Psoas muscle (tissue), 8 donors: ENCODE data around the gene HBM. TPM values are rescaled to one million over a fixed set of nuclear protein-coding genes. Genes with fewer than 3 reads are reported as not detected.
"Not testable (repeated sequence)": the region's sequence is repeated elsewhere in the genome, so short reads cannot be mapped to it uniquely, and the experiment has no call there.

Experiments used
- ATAC-seq, 4 donors: fragments of 200-7000 bp; cut with Tn5 transposase; one replicate each; pipeline ENCODE4 v1.9.1; 2020; ENCODE audit warnings: moderate library complexity in 3 of 4, mild to moderate bottlenecking in 2 of 4
- DNase-seq, 2 donors: peaks; one replicate each; pipeline ENCODE4 v3.0.0-alpha.2; 2020
- H3K27ac ChIP-seq: fragments of 200-600 bp; one replicate; pipeline ENCODE4 v1.8.0; 2022
- H3K27me3 ChIP-seq, 3 donors: fragments of 200-600 bp in 1 of 3; one replicate each; pipeline versions ENCODE4 v1.6.1 to v1.8.0; 2013 to 2022; ENCODE audit warnings: low read length in 2 of 3, mild to moderate bottlenecking in 2 of 3, moderate library complexity in 1 of 3; ENCODE audit not compliant: insufficient read depth in 3 of 3
- H3K36me3 ChIP-seq, 2 donors: fragments of 200-600 bp in 1 of 2; one replicate each; pipeline versions ENCODE4 v1.6.1 to v1.8.0; 2013 to 2022; ENCODE audit warnings: low read depth in 1 of 2, mild to moderate bottlenecking in 1 of 2, moderate library complexity in 1 of 2; ENCODE audit not compliant: insufficient read depth in 1 of 2
- H3K4me1 ChIP-seq: fragments of 200-600 bp; one replicate; pipeline ENCODE4 v1.8.0; 2022
- H3K4me3 ChIP-seq: fragments of 200-600 bp; one replicate; pipeline ENCODE4 v1.8.0; 2022; ENCODE audit warnings: mild to moderate bottlenecking
- H3K9me3 ChIP-seq: fragments of 200-600 bp; one replicate; pipeline ENCODE4 v1.8.0; 2022
- WGBS, 3 donors: extraction: QIAGEN DNeasy Blood & Tissue Kit; methylation state at CpG; one replicate each; pipeline versions ENCODE4 v1.1.6 to v1.1.7; 2013; 5-methylcytosine and 5-hydroxymethylcytosine counted together
- intact Hi-C, 2 donors: fragments of 100-400 bp; cut with DNase I; formaldehyde crosslinking; loops; one replicate each; pipeline versions ENCODE4 v1.11.0 to v1.14.2; 2022
- polyA plus RNA-seq, 3 donors: library from polyadenylated mRNA; stranded (reverse); fragments of 200-250 nt; gene quantifications; one replicate each; pipeline ENCODE4 v1.2.3, GENCODE V29; 2013
- total RNA-seq, 4 donors: library from RNA; stranded (reverse); fragmentation: NEBNext Ultra II Directional in 2 of 4; extraction: Animal tissue kit (Norgen Biotek cat#: 25700) in 2 of 4; gene quantifications; one replicate each; pipeline versions ENCODE4 v1.2.1 to v1.2.4, GENCODE V29; 2021 to 2023
- TF ChIP-seq, protein P1 (sequence below): fragments of 200-600 bp; IDR thresholded peaks from one replicate; pipeline ENCODE4 v1.8.0; 2022; ENCODE audit warnings: antibody characterized with exemption
- donor health status: healthy with polysubstance abuse.
- donor health status: DM: no; HTN: no; CAD: no; lungs with moderate emphysema.
- donor health status: Bipolar disorder and iron deficiency.
- donor health status: healthy.
- donor health status: DM: yes; HTN: yes; CAD: no.
- donor health status: DM: no; HTN: no; CAD: no.
- donor health status: DM: no; HTN: no; CAD: no.
- donor health status: DM: yes; HTN: yes; CAD: no.

HBM gene
- total and polyA plus RNA-seq, 7 donors = 2.9 TPM; not detected in 6

DNA sequence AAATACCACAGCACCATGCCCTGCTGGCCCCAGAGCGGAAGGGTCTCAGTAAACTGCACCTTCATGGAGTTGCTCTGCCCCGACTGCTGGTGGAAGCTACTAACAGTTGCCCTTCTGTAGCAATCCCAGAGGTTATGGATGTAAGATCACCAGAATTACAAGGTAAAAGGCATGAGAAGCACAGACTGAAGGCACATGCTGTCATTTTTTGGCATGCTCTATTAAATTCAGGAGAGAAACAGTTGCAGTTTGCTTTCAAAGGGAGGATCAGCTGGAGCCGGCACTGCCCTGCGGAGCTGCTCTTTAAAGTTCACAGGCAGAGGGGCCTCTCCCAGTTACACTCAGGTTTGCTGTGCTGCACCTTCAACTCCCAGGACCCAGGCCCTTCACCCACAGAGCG is 46.5 kb upstream of the HBM start:
- peaks cover 0 to 48% of the 10 kb centered on the region in 2 donors for H3K36me3 ChIP-seq
- no peaks in the 10 kb centered on the region for H3K9me3 ChIP-seq
- TF ChIP-seq, protein P1, sequence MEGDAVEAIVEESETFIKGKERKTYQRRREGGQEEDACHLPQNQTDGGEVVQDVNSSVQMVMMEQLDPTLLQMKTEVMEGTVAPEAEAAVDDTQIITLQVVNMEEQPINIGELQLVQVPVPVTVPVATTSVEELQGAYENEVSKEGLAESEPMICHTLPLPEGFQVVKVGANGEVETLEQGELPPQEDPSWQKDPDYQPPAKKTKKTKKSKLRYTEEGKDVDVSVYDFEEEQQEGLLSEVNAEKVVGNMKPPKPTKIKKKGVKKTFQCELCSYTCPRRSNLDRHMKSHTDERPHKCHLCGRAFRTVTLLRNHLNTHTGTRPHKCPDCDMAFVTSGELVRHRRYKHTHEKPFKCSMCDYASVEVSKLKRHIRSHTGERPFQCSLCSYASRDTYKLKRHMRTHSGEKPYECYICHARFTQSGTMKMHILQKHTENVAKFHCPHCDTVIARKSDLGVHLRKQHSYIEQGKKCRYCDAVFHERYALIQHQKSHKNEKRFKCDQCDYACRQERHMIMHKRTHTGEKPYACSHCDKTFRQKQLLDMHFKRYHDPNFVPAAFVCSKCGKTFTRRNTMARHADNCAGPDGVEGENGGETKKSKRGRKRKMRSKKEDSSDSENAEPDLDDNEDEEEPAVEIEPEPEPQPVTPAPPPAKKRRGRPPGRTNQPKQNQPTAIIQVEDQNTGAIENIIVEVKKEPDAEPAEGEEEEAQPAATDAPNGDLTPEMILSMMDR = no peak
- peak in 1 of 2 donors; percentile 14 for DNase-seq
- H3K4me1 ChIP-seq = no peaks in the 10 kb centered on the region
- no peak overlapping the region for H3K27ac ChIP-seq
- WGBS, 3 donors = 87 to 93% (median 91%) methylated on average over 5 of the region's 5 CpGs
- H3K27me3 ChIP-seq = no peaks in the 10 kb centered on the region
- intact Hi-C loops = loop anchor here in 1 of 2 donors (5.0 kb wide), 1 partner anchor 238 kb away; no protein-coding TSS in a partner anchor
- H3K4me3 ChIP-seq = no peak overlapping the region
- no peak for ATAC-seq

DNA sequence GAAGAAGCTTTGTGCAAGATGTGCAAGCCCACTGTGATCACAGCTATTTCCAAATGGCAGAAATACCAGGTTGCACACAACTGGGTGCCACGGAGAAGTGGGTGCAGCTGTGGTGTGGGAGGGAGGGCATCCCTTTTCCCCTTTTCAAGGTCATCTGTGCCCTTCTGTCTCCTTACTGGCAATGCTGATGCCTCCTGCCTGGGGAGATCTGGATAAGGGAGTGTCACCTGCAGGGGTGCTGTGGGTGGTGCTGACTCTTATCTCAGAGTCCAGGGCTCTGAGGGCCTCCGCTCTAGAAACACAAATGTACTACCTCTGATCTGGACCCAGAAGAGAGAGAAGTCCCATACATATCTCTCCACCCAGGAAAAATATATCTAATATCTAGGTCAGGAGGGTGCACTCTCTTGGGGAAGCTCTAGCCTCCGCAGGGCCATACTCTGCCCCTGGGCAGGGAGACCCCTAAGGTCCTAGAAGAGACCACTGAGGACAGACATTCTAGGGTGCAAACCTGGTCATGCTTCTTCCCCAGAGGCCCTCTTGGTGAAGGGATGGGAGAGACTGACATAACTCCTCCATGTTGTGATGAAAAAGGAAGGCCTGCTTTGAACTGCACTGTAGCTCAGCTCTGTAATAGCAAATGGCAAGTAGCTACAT is 45.8 kb upstream of the HBM start:
- Histone ChIP-seq H3K36me3 (peaks cover 0 to 41% of the 10 kb centered on the region in 2 donors), H3K27ac (no peak overlapping the region), H3K4me3 (no peak overlapping the region), H3K4me1 (no peaks in the 10 kb centered on the region), H3K27me3 (no peaks in the 10 kb centered on the region), H3K9me3 (no peaks in the 10 kb centered on the region)
- intact Hi-C loops = loop anchor here in 1 of 2 donors (5.0 kb wide), 1 partner anchor 237 kb away; no protein-coding TSS in a partner anchor
- DNase-seq (peak in 1 of 2 donors; percentile 29), ATAC-seq (no peak)
- TF ChIP-seq, protein P1 = no peak
- WGBS, 3 donors = 84 to 96% (median 89%) methylated on average over 3 of the region's 3 CpGs

DNA sequence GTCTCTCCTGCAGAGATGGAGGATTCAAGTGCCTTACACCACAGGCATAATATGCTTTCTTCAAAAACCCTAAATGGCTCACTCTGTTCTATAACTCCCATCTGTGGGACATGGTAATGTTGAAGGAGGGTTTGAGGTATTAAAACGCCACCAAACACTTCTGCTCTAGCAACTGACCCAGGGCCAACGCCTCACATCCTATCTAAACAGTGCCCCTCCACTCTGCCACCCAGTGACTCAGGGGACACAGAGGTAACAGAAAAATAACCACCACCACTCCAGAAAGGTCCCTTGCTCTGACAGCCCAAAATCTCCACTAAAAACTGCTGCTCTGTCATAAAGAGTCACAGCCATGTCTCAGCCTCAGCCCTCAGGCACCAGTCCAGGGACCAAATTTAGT is 45.0 kb upstream of the HBM start:
- TF ChIP-seq, protein P1 = no peak
- DNase-seq = no peak
- ATAC-seq = no peak
- H3K4me1 ChIP-seq = no peaks in the 10 kb centered on the region
- no peak overlapping the region for H3K27ac ChIP-seq
- intact Hi-C loops = no loop called here
- H3K9me3 ChIP-seq = no peaks in the 10 kb centered on the region
- 90 to 95% (median 92%) methylated on average over 2 of the region's 2 CpGs for WGBS, 3 donors
- no peak overlapping the region for H3K4me3 ChIP-seq
- no peaks in the 10 kb centered on the region for H3K27me3 ChIP-seq
- peaks cover 0 to 37% of the 10 kb centered on the region in 2 donors for H3K36me3 ChIP-seq

DNA sequence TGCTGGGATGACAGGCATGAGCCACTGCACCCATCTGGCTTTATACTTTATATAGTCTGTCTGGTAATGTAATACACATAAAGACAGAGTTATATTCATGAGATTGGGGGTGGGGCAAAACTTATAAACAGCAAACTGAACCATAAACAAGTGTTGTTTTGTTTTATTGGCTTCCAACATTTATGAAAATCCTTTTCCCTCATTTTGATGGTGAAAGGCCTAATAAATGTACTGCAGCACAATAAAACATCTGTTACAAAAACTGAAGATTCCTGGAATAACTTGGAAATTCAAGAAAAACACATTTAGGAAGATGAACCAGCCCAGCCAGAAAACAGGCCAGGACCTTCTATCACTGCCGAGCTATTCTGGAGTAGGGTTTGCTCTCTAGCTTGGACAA is 43.4 kb upstream of the HBM start:
- 80 to 94% (median 85%) methylated on average over 1 of the region's 1 CpG for WGBS, 3 donors
- TF ChIP-seq, protein P1 = no peak
- Histone ChIP-seq H3K9me3 (no peaks in the 10 kb centered on the region), H3K4me1 (no peaks in the 10 kb centered on the region), H3K27ac (no peak overlapping the region), H3K4me3 (no peak overlapping the region), H3K27me3 (no peaks in the 10 kb centered on the region), H3K36me3 (peaks cover 0 to 21% of the 10 kb centered on the region in 2 donors)
- DNase-seq = no peak
- intact Hi-C loops = no loop called here
- no peak for ATAC-seq

DNA sequence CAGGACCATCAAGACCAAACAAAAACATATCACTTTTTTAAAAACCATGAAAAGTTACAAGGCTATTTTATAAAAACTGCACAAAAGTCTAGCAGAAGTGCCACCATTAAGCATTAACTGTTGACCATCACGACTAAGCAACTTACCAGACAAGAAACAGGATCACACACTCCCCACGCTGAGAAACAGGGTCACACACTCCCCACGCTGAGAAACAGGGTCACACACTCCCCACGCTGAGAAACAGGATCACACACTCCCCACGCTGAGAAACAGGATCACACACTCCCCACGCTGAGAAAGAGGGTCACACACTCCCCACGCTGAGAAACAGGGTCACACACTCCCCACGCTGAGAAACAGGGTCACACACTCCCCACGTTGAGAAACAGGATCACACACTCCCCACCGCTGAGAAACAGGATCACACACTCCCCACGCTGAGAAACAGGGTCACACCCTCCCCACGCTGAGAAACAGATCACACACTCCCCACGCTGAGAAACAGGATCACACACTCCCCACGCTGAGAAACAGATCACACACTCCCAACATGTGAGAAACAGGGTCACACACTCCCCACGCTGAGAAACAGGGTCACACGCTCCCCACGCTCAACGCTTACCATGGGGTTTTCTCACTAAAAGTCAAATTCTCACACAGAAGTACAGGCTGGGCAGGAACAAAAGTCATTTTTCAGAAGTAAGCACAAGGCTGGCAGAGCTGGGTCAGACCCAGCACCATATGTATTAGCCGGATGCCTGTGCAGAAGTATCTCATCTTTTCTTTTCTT is 42.0 kb upstream of the HBM start:
- ATAC-seq, H3K4me3 ChIP-seq, DNase-seq, H3K27me3 ChIP-seq, intact Hi-C loops, H3K4me1 ChIP-seq, H3K9me3 ChIP-seq, H3K27ac ChIP-seq: not testable (repeated sequence)
- peaks cover 0 to 13% of the 10 kb centered on the region in 2 donors for H3K36me3 ChIP-seq
- WGBS, 3 donors = 86 to 90% (median 89%) methylated on average over 17 to 19 of the region's 19 CpGs
